SHP77 treated with DMSO at 0.1 percent for 48 hours (cell line): ENCODE measurements around the gene REV1.
"Not testable (repeated sequence)": the region's sequence is repeated elsewhere in the genome, so short reads cannot be mapped to it uniquely, and the experiment has no call there.

Source experiments
- DNase-seq: peaks from one replicate; lab custom pipeline; 2025; lab: John Stamatoyannopoulos, UW

REV1 gene

GRCh38 chr2:99489761-99490622 lies at the start of gene REV1:
Gene REV1 (minus strand): TSS chr2:99490017. CDS start chr2:99464975, 25,042 bp downstream.
- DNase-seq: peak; percentile 85

GRCh38 chr2:99537910-99538485 lies 48.2 kb upstream of the REV1 start:
- no peak for DNase-seq

GRCh38 chr2:99524056-99524455 lies 34.2 kb upstream of the REV1 start:
- no peak for DNase-seq

GRCh38 chr2:99522157-99522556 lies 32.3 kb upstream of the REV1 start:
- no peak for DNase-seq

- no peak for DNase-seq
These were observed 31.0 kb upstream of the REV1 start for GRCh38 chr2:99520813-99521212.

- DNase-seq: no peak
These were observed 30.4 kb upstream of the REV1 start for GRCh38 chr2:99520195-99520594.

- DNase-seq: no peak
These were observed 24.5 kb upstream of the REV1 start for GRCh38 chr2:99514357-99514756.

GRCh38 chr2:99512181-99512591 lies 22.4 kb upstream of the REV1 start:
- DNase-seq: no peak

GRCh38 chr2:99509387-99509786 lies 19.6 kb upstream of the REV1 start:
- no peak for DNase-seq

GRCh38 chr2:99507937-99508818 lies 18.4 kb upstream of the REV1 start:
- DNase-seq: peak; percentile 87

GRCh38 chr2:99504844-99505584 lies 15.2 kb upstream of the REV1 start:
- no peak for DNase-seq

GRCh38 chr2:99503662-99504416 lies 14.0 kb upstream of the REV1 start:
- not testable (repeated sequence) for DNase-seq

- no peak for DNase-seq
These were observed 6.2 kb upstream of the REV1 start for GRCh38 chr2:99496021-99496420.

GRCh38 chr2:99495115-99495860 lies 5.5 kb upstream of the REV1 start:
- no peak for DNase-seq

- no peak for DNase-seq
These were observed 2.9 kb upstream of the REV1 start for GRCh38 chr2:99492721-99493120.

- no peak for DNase-seq
These were observed 1.0 kb upstream of the REV1 start for GRCh38 chr2:99490623-99491461.

- no peak for DNase-seq
These were observed 605 bp downstream of the REV1 start for GRCh38 chr2:99489063-99489760.

GRCh38 chr2:99488539-99489062 lies 1.2 kb downstream of the REV1 start:
- DNase-seq: no peak

- DNase-seq: no peak
These were observed 1.9 kb downstream of the REV1 start for GRCh38 chr2:99487906-99488305.
